ENCODE measurements around the gene TMEM203.
A peak's percentile ranks its signal among the peaks of the same experiment; 100 is the strongest.

The TMEM203 gene

GRCh38 chr9:137176302-137177182 is 28.9 kb downstream of the TMEM203 start:
- DNase-seq = peak in 1 of 6 experiments; percentile 17

GRCh38 chr9:137175345-137175961 is 30.0 kb downstream of the TMEM203 start:
- DNase-seq = peak in 1 of 6 experiments; percentile 5

GRCh38 chr9:137174722-137175293 is 30.6 kb downstream of the TMEM203 start:
- DNase-seq = peak in 1 of 6 experiments; percentile 13

GRCh38 chr9:137173796-137174664 is 31.4 kb downstream of the TMEM203 start:
- DNase-seq = no peak

- DNase-seq = no peak
Observed at GRCh38 chr9:137172901-137173795, 32.3 kb downstream of the TMEM203 start.

GRCh38 chr9:137171149-137171900 is 34.1 kb downstream of the TMEM203 start:
- DNase-seq = no peak

GRCh38 chr9:137170486-137171148 is 34.8 kb downstream of the TMEM203 start:
- DNase-seq = no peak

GRCh38 chr9:137169896-137170358 is 35.5 kb downstream of the TMEM203 start, which contains the start of gene LRRC26:
Gene LRRC26 (minus strand): TSS chr9:137170051. CDS start chr9:137169943, 108 bp downstream.
- no peak for DNase-seq

GRCh38 chr9:137168904-137169856 is 36.3 kb downstream of the TMEM203 start:
- no peak for DNase-seq

- DNase-seq = no peak
Observed at GRCh38 chr9:137168573-137168903, 36.9 kb downstream of the TMEM203 start.

GRCh38 chr9:137167747-137168572 is 37.5 kb downstream of the TMEM203 start:
- no peak for DNase-seq

- no peak for DNase-seq
Observed at GRCh38 chr9:137167277-137167746, 38.1 kb downstream of the TMEM203 start.

- no peak for DNase-seq
Observed at GRCh38 chr9:137166380-137167229, 38.8 kb downstream of the TMEM203 start.

GRCh38 chr9:137165250-137165836 is 40.1 kb downstream of the TMEM203 start:
- DNase-seq = no peak

- DNase-seq = no peak
Observed at GRCh38 chr9:137164370-137165249, 40.8 kb downstream of the TMEM203 start.

- DNase-seq = no peak
Observed at GRCh38 chr9:137163805-137164204, 41.6 kb downstream of the TMEM203 start.

All from stimulated activated naive CD4-positive, alpha-beta T cell (primary cell).